GM18505 (cell line): ENCODE results near the gene LDLR.
"Not testable (repeated sequence)": the region's sequence is repeated elsewhere in the genome, so short reads cannot be mapped to it uniquely, and the experiment has no call there.

Experiments used
- ATAC-seq: cut with Tn5 transposase; IDR thresholded peaks from one replicate; pipeline ENCODE4 v1.9.1; 2021; ENCODE audit not compliant: unreplicated experiment
- POLR2A ChIP-seq: IDR thresholded peaks from 4 replicates; pipeline ENCODE4 v1.6.1; 2011; ENCODE audit warnings: borderline replicate concordance; ENCODE audit not compliant: insufficient read depth, insufficient read length; ENCODE audit errors: extremely low read depth

The LDLR gene

DNA sequence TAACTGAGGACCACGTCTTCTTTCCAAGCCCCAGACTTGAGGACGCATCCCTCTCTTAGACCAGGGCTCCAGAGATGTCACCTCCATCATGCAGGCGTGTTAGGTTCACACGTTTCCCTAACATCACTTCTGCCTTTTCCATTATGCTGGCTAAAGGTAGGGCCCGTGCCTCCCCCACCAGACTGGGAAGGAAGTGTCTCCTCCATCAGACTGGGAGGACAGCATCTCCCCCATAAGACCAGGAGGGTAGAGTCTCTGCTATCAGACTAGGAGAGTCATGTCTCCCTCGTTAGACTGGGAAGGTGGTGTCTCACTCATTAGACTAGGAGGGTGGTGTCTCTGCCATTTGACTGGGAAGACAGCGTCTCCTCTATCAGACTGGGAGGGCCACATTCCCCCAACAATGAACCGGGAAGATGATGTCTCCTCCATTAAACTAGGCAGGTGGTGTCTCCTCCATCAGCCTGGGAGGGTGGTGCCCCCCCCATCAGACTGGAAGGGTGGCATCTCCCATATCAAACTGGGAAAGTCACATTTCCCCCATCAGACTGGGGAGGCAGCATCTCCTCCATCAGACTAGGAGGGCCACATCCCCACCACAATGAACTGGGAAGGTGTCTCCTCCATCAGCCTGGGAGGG lies 84.4 kb downstream of the LDLR start:
- no peak for TF ChIP-seq POLR2A
- no peak for ATAC-seq

DNA sequence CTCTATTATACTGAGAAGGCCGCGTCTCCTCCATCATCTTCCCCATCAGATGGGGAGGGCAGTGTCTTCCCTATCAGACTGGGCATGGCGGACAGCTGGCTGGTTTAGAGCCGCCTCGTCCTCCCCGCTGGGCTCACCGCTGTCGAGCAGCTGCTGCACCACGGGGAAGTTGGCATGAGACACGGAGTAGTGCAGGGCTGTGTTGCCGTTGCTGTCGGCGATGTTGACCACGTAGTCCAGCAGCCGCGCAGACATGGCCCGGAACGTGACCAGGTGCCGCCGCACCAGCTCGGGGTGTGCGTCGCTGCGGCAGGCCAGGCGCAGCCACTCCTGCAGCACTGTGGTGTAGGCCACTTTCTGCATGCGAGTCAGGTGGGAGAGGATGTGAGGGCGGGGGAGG lies 85.1 kb downstream of the LDLR start:
- ATAC-seq, result no peak
- no peak for TF ChIP-seq POLR2A

DNA sequence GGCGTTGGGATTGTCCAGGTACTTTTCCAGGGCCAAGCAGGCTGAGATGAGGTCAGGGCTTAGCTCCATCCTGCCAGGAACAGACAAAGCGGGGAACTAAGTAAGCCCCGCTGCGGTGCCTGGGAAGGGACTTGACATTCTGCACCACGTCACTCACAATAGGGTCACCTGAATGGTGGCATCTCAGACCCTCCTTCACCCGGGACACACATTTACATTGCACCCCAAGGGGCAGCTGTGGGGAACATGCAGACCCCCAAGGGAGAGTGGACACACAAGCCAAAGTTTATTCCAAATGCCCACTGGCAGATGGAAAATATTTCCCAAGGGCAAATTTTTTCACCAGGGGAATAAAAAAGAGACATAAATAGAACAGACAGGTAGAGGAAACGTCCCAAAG lies 86.7 kb downstream of the LDLR start:
- no peak for TF ChIP-seq POLR2A
- no peak for ATAC-seq

DNA sequence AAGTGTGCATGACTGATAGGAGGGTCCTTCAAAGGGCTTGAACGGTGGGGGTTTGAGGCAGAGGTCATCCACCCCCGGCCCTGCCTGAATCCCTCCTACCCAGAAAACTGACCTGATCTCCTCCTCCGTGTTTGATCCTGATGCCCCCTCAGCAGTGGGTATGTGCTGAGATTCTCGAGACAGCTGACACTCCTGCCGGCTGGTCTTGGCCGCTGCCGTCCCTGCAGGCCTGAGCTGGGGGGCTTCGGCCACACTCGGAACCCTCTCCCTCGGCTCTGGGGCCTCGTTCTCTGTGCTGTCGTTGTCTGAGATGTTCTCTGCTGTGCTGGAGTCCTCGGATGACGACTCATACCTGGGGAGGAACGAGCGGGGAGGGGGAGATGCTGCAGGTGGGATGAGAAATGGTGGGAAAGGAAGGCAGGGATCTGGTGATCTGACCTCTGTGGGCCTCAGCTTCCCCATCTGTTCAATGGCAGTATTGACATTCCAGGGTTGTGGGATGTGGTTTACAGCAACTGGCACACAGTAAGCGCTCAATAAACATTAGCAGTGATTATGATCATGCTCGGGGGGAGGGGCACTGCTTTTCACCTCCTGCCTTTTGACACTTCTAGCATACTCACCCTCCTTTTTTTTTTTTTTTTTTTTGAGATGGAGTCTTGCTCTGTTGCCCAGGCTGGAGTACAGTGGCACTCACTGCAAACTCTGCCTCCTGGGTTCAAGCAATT lies 87.4 kb downstream of the LDLR start:
- no peak for TF ChIP-seq POLR2A
- ATAC-seq, result no peak

DNA sequence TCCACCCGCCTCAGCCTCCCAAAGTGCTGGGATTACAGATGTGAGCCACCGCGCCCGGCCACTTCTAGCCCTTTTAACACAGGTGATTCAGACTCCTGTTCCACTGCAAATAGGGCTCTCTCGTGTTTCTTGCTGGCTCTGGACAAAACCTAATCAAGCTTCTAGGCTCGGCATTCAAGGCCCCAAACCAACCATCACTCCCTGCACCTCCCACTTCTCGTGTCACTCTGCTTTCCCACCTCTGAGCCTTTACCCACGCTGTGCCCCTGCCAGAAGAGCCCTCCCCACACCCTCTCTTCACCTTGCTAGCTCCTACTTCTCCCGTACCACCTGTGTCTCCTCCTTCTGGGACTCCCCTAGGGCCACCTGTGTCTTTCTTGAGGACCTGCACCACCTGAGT lies 88.3 kb downstream of the LDLR start:
- TF ChIP-seq POLR2A, result no peak
- no peak for ATAC-seq

DNA sequence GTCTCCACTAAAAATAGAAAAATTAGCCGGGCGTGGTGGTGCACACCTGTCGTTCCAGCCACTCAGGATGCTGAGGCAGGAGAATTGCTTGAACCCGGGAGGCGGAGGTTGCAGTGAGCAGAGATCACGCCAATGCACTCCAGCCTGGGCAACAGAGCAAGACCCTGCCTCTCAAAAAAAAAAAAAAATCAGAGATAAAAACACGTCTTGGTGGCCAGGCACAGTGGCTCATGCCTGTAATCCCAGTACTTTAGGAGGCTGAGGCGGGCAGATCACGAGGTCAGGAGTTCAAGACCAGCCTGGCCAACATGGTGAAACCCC lies 89.8 kb downstream of the LDLR start:
- ATAC-seq, result not testable (repeated sequence)

DNA sequence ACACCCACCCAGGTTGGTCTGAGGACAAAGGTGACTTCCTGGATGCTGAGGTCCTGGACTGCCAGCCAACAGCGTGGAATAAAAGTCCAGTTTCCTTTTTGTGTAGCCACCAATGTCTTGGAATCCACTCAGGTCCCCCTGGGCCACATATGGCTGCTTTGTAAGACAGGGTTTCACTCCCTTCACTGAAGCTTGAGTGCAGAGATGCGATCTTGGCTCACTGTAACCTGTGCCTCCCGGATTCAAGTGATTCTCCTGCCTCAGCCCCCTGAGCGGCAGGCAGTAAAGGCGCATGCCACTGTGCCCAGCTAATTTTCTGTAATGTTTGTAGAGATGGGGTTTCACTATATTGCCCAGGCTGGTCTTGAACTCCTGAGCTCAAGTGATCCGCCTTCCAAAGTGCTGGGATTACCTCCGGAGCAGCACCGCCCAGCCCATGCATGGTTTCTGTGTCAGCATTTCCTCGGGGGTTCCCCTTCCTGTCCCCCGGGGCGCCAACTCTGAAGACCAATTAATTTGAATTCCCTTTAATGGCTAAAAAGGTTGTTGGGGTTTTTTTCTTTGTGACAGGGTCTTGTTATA lies 90.5 kb downstream of the LDLR start:
- TF ChIP-seq POLR2A, result no peak
- no peak for ATAC-seq

DNA sequence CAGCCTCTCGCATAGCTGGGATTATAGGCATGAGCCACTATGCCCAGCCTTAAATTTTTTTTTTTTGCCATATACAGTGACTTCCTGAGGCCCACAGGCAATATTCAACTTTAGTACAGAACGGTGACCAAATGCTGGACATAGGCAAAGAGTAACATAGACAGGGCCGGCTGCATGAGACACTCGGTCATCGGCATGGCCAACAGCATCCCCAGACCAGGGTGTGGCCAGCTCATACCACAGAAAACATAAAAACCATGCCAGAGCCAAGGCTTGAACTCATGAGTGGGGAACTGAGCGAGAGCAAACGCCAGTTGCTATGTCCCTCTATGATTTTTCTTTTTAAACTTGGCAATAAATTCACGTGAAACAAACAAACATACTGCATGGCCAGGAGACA lies 91.1 kb downstream of the LDLR start:
- no peak for ATAC-seq
- TF ChIP-seq POLR2A, result no peak

DNA sequence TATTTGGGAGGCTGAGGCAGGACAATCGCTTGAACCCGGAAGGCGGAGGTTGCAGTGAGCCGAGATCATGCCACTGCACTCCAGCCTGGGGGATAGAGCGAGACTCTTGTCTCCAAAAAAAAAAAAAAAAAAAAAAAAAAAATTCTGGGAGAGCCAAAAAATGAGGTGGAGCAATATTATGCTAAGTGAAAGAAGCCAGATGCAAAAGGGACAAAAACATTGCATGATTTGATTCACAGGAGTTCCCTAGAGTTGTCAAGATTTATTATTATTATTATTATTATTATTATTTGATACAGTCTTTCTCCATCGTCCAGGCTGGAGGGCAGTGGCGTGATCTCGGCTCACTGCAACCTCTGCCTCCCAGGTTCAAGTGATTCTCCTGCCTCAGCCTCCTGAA lies 91.7 kb downstream of the LDLR start:
- not testable (repeated sequence) for ATAC-seq

DNA sequence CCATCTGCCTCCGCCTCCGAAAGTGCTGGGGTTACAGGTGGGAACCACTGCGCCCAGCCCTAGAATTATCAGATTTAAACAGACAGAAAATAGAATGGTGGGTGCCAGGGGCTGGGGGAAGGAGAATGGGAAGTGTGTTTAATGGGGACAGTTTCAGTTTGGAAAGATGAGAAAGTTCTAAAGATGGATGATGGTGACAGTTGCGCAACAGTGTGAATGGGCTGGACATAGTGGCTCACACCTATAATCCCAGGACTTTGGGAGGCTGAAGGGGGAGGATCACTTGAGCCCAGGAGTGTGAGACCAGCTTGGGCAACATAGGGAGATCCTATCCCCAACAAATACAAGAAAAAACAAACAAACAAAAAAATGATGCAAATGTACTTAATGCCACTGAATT lies 92.2 kb downstream of the LDLR start:
- no peak for TF ChIP-seq POLR2A
- ATAC-seq, result no peak
